HEK293T (cell line): ENCODE data around the gene KRTAP5-7.

Experiments used
- CTCF ChIA-PET: fragments of 350-600 bp; formaldehyde crosslinking; extraction: SDS; loops from one replicate; lab custom pipeline; 2021; ENCODE audit warnings: antibody characterized with exemption, inconsistent platforms; lab: Yijun Ruan, JAX
- POLR2A ChIA-PET: fragments of 350-600 bp; formaldehyde crosslinking; extraction: SDS; loops from one replicate; lab custom pipeline; 2020; ENCODE audit warnings: antibody characterized with exemption, inconsistent platforms; lab: Yijun Ruan, JAX
- DNase-seq: peaks from one replicate; pipeline ENCODE4 v3.0.0; 2012; ENCODE audit warnings: mixed read lengths; ENCODE audit errors: extremely low spot score
- ARNT ChIP-seq: fragments of 450-650 bp; IDR thresholded peaks from 2 replicates; pipeline ENCODE4 v1.6.1; 2017; ENCODE audit warnings: mild to moderate bottlenecking
- BHLHE40 ChIP-seq: fragments of 450-650 bp; IDR thresholded peaks from 2 replicates; pipeline ENCODE4 v1.6.1; 2016; ENCODE audit warnings: mild to moderate bottlenecking, moderate library complexity, borderline replicate concordance
- CTBP1 ChIP-seq: fragments of 450-650 bp; IDR thresholded peaks from 2 replicates; pipeline ENCODE4 v1.6.1; 2016; ENCODE audit warnings: borderline replicate concordance
- ELF4 ChIP-seq: fragments of 450-650 bp; IDR thresholded peaks from 2 replicates; pipeline ENCODE4 v1.6.1; 2017; ENCODE audit warnings: antibody characterized with exemption
- FOXA1 ChIP-seq: fragments of 450-650 bp; IDR thresholded peaks from 2 replicates; pipeline ENCODE4 v1.6.1; 2016; ENCODE audit warnings: mild to moderate bottlenecking
- FOXK2 ChIP-seq: fragments of 450-650 bp; IDR thresholded peaks from 2 replicates; pipeline ENCODE4 v1.6.1; 2016; ENCODE audit warnings: mild to moderate bottlenecking
- FOXM1 ChIP-seq: fragments of 450-650 bp; IDR thresholded peaks from 2 replicates; pipeline ENCODE4 v1.6.1; 2017; ENCODE audit warnings: mild to moderate bottlenecking, borderline replicate concordance
- HDGF ChIP-seq: fragments of 450-650 bp; IDR thresholded peaks from 2 replicates; pipeline ENCODE4 v1.6.1; 2017; ENCODE audit warnings: antibody characterized with exemption, borderline replicate concordance
- L3MBTL2 ChIP-seq: fragments of 450-650 bp; conservative IDR thresholded peaks from 2 replicates; pipeline ENCODE4 v1.6.1; 2016; ENCODE audit warnings: mild to moderate bottlenecking
- LEF1 ChIP-seq: fragments of 450-650 bp; IDR thresholded peaks from 2 replicates; pipeline ENCODE4 v1.6.1; 2017; ENCODE audit warnings: mild to moderate bottlenecking, borderline replicate concordance
- NFRKB ChIP-seq: fragments of 450-650 bp; IDR thresholded peaks from 2 replicates; pipeline ENCODE4 v1.6.1; 2016; ENCODE audit warnings: mild to moderate bottlenecking, moderate library complexity
- PKNOX1 ChIP-seq: fragments of 450-650 bp; IDR thresholded peaks from 2 replicates; pipeline ENCODE4 v1.6.1; 2016
- SP1 ChIP-seq: fragments of 450-650 bp; IDR thresholded peaks from 2 replicates; pipeline ENCODE4 v1.6.1; 2017
- SUZ12 ChIP-seq: fragments of 450-650 bp; IDR thresholded peaks from 2 replicates; pipeline ENCODE4 v1.6.1; 2016; ENCODE audit warnings: mild to moderate bottlenecking
- TARDBP ChIP-seq: fragments of 450-650 bp; IDR thresholded peaks from 2 replicates; pipeline ENCODE4 v1.6.1; 2016
- ZNF384 ChIP-seq: fragments of 450-650 bp; IDR thresholded peaks from 2 replicates; pipeline ENCODE4 v1.6.1; 2016

Gene KRTAP5-7

GRCh38 chr11:71483692-71484091 lies 43.4 kb upstream of the KRTAP5-7 start:
- ChIA-PET CTCF (no interaction called here), POLR2A (no interaction called here)
- no peak for DNase-seq
- no peak for TF ChIP-seq BHLHE40
- no peak for TF ChIP-seq SP1
- TF ChIP-seq NFRKB, result no peak
- TF ChIP-seq HDGF, result no peak
- no peak for TF ChIP-seq FOXK2
- TF ChIP-seq ELF4, result no peak
- TF ChIP-seq SUZ12, result no peak
- no peak for TF ChIP-seq PKNOX1
- TF ChIP-seq L3MBTL2, result no peak
- no peak for TF ChIP-seq ZNF384
- no peak for TF ChIP-seq CTBP1
- no peak for TF ChIP-seq FOXA1

- ChIA-PET CTCF (no interaction called here), POLR2A (no interaction called here)
- DNase-seq, result no peak
- TF ChIP-seq ARNT, result no peak
- TF ChIP-seq HDGF, result no peak
- TF ChIP-seq L3MBTL2, result no peak
- TF ChIP-seq NFRKB, result no peak
Observed at GRCh38 chr11:71484248-71485062, 42.6 kb upstream of the KRTAP5-7 start.

GRCh38 chr11:71485063-71485399 lies 42.0 kb upstream of the KRTAP5-7 start:
- no peak for DNase-seq
- CTCF ChIA-PET, result no interaction called here
- no peak for TF ChIP-seq FOXK2
- TF ChIP-seq SP1, result no peak
- TF ChIP-seq L3MBTL2, result no peak
- TF ChIP-seq SUZ12, result no peak
- TF ChIP-seq CTBP1, result no peak
- TF ChIP-seq BHLHE40, result no peak
- TF ChIP-seq ARNT, result no peak
- no peak for TF ChIP-seq FOXM1
- TF ChIP-seq HDGF, result no peak
- no peak for TF ChIP-seq LEF1
- no peak for TF ChIP-seq PKNOX1
- TF ChIP-seq ZNF384, result no peak
- TF ChIP-seq NFRKB, result no peak
- no peak for TF ChIP-seq TARDBP
- TF ChIP-seq FOXA1, result no peak
- TF ChIP-seq ELF4, result no peak
- POLR2A ChIA-PET, result no interaction called here

- ChIA-PET POLR2A (no interaction called here), CTCF (no interaction called here)
- TF ChIP-seq PKNOX1 (no peak), L3MBTL2 (no peak), SUZ12 (no peak), HDGF (no peak), CTBP1 (no peak), ELF4 (no peak), TARDBP (no peak), FOXM1 (no peak), NFRKB (no peak), FOXK2 (no peak), LEF1 (no peak)
- no peak for DNase-seq
Observed at GRCh38 chr11:71485466-71485865, 41.6 kb upstream of the KRTAP5-7 start.

GRCh38 chr11:71486320-71486719 lies 40.7 kb upstream of the KRTAP5-7 start:
- DNase-seq, result no peak
- TF ChIP-seq L3MBTL2 (no peak), ZNF384 (no peak), FOXM1 (no peak), LEF1 (no peak), TARDBP (no peak), HDGF (no peak), FOXK2 (no peak), PKNOX1 (no peak), FOXA1 (no peak), BHLHE40 (no peak), NFRKB (no peak), SP1 (no peak)
- ChIA-PET CTCF (no interaction called here), POLR2A (no interaction called here)
